Activated CD8-positive, alpha-beta T cell treated with anti-CD3 and anti-CD28 coated beads for 36 hours (primary cell): ENCODE data around the gene C1orf21. TPM values are rescaled to one million over a fixed set of nuclear protein-coding genes. Genes with fewer than 3 reads are reported as not detected.

Source experiments
- ATAC-seq: fragments of 200-7000 bp; cut with Tn5 transposase; one replicate; pipeline ENCODE4 v1.10.0; 2021; ENCODE audit warnings: mild to moderate bottlenecking, moderate library complexity
- CTCF ChIA-PET: fragments of 350-600 bp; sonication (Branson Sonifier 250); formaldehyde crosslinking; loops from one replicate; lab custom pipeline; 2021; ENCODE audit warnings: antibody characterized with exemption; lab: Charles Lee
- POLR2A ChIA-PET: fragments of 350-600 bp; sonication (Branson Sonifier 250); formaldehyde crosslinking; loops from one replicate; lab custom pipeline; 2021; ENCODE audit warnings: antibody characterized with exemption; lab: Charles Lee
- DNase-seq: peaks from one replicate; pipeline ENCODE4 v3.0.0-alpha.2; 2020
- H3K27ac Mint-ChIP-seq: one replicate; pipeline ENCODE4 v1.8.0; 2021; ENCODE audit warnings: mild to moderate bottlenecking, mixed read lengths
- H3K27me3 Mint-ChIP-seq: one replicate; pipeline ENCODE4 v1.8.0; 2021; ENCODE audit warnings: mixed read lengths
- H3K36me3 Mint-ChIP-seq: one replicate; pipeline ENCODE4 v1.8.0; 2021; ENCODE audit warnings: low read depth, mixed read lengths
- H3K4me1 Mint-ChIP-seq: one replicate; pipeline ENCODE4 v1.8.0; 2021; ENCODE audit warnings: low read depth, mixed read lengths
- H3K4me3 Mint-ChIP-seq: one replicate; pipeline ENCODE4 v1.8.0; 2021; ENCODE audit warnings: mild to moderate bottlenecking, moderate library complexity, mixed read lengths
- H3K9me3 Mint-ChIP-seq: one replicate; pipeline ENCODE4 v1.8.0; 2021; ENCODE audit warnings: mixed read lengths
- CTCF ChIP-seq: fragments of 200-600 bp; IDR thresholded peaks from one replicate; pipeline ENCODE4 v1.8.0; 2022; ENCODE audit warnings: antibody characterized with exemption, mild to moderate bottlenecking
- intact Hi-C: fragments of 100-400 bp; cut with micrococcal nuclease; formaldehyde crosslinking; loops from one replicate; pipeline ENCODE4 v1.10.0; 2022
- total RNA-seq, 2 experiments: library from RNA; stranded (reverse); gene quantifications; one replicate each; pipeline ENCODE4 v1.2.3, GENCODE V29; 2021

The C1orf21 gene
- total RNA-seq, 2 experiments from 2014 or later: 3.8 to 4.6 TPM

- Mint-ChIP-seq H3K36me3 (no peaks in the 10 kb centered on the region), H3K27me3 (no peaks in the 10 kb centered on the region), H3K4me1 (no peaks in the 10 kb centered on the region), H3K4me3 (no peak overlapping the region), H3K9me3 (no peaks in the 10 kb centered on the region), H3K27ac (no peak overlapping the region)
- ATAC-seq (no peak), DNase-seq (no peak)
- ChIA-PET CTCF (no interaction called here), POLR2A (no interaction called here)
- intact Hi-C loops: no loop called here
- no peak for TF ChIP-seq CTCF
Measured at GRCh38 chr1:184497959-184498723, 111.3 kb downstream of the C1orf21 start.

GRCh38 chr1:184499616-184500015 is 112.8 kb downstream of the C1orf21 start:
- ChIA-PET POLR2A (no interaction called here), CTCF (no interaction called here)
- intact Hi-C loops: no loop called here
- Mint-ChIP-seq H3K36me3 (no peaks in the 10 kb centered on the region), H3K4me1 (no peaks in the 10 kb centered on the region), H3K9me3 (no peaks in the 10 kb centered on the region), H3K27ac (no peak overlapping the region), H3K27me3 (peaks cover 1% of the 10 kb centered on the region), H3K4me3 (no peak overlapping the region)
- ATAC-seq (no peak), DNase-seq (no peak)
- no peak for TF ChIP-seq CTCF

GRCh38 chr1:184502161-184502560 is 115.3 kb downstream of the C1orf21 start:
- DNase-seq (no peak), ATAC-seq (no peak)
- Mint-ChIP-seq H3K27ac (no peak overlapping the region), H3K4me3 (no peak overlapping the region), H3K36me3 (no peaks in the 10 kb centered on the region), H3K9me3 (no peaks in the 10 kb centered on the region), H3K4me1 (no peaks in the 10 kb centered on the region), H3K27me3 (peaks cover 2% of the 10 kb centered on the region)
- intact Hi-C loops: no loop called here
- POLR2A ChIA-PET: no interaction called here
- CTCF ChIA-PET: no interaction called here
- no peak for TF ChIP-seq CTCF

- no peak for TF ChIP-seq CTCF
- DNase-seq (no peak), ATAC-seq (no peak)
- no peaks in the 10 kb centered on the region for H3K4me1 Mint-ChIP-seq
- H3K9me3 Mint-ChIP-seq: no peaks in the 10 kb centered on the region
- H3K27me3 Mint-ChIP-seq: peaks cover 2% of the 10 kb centered on the region
- intact Hi-C loops: no loop called here
- no peak overlapping the region for H3K4me3 Mint-ChIP-seq
- CTCF ChIA-PET: no interaction called here
- no peaks in the 10 kb centered on the region for H3K36me3 Mint-ChIP-seq
- POLR2A ChIA-PET: no interaction called here
- H3K27ac Mint-ChIP-seq: no peak overlapping the region
Measured at GRCh38 chr1:184503221-184503749, 116.5 kb downstream of the C1orf21 start.
